Activated CD4-positive, alpha-beta T cell treated with anti-CD3 and anti-CD28 coated beads for 48 hours (primary cell): ENCODE measurements around the gene LRRFIP2.

Source experiments
- DNase-seq: peaks from one replicate; pipeline ENCODE4 v3.0.0-alpha.2; 2020

The LRRFIP2 gene

GRCh38 chr3:37014620-37015019 lies 159.8 kb downstream of the LRRFIP2 start:
- DNase-seq: no peak
